Aorta (tissue), 5 donors: ENCODE measurements around the gene GVQW3. TPM values are rescaled to one million over a fixed set of nuclear protein-coding genes. Genes with fewer than 3 reads are reported as not detected.

Experiments used
- ATAC-seq: fragments of 200-7000 bp; cut with Tn5 transposase; one replicate; pipeline ENCODE4 v1.9.1; 2022; ENCODE audit warnings: moderate library complexity; ENCODE audit not compliant: low FRiP score
- DNase-seq, 2 donors: peaks; one replicate each; pipeline ENCODE4 v3.0.0-alpha.2; 2020
- H3K27ac ChIP-seq, 2 donors: one replicate each; pipeline ENCODE4 v1.5.1; 2013; ENCODE audit warnings: low read length in 2 of 2, mild to moderate bottlenecking in 2 of 2, moderate library complexity in 2 of 2, control low read depth in 1 of 2, inconsistent platforms in 1 of 2, low read depth in 1 of 2
- H3K27me3 ChIP-seq, 2 donors: one replicate each; pipeline ENCODE4 v1.6.1; 2013; ENCODE audit warnings: control low read depth in 1 of 2, low read length in 1 of 2, mild to moderate bottlenecking in 1 of 2, moderate library complexity in 1 of 2; ENCODE audit not compliant: insufficient read depth in 2 of 2, control insufficient read depth in 1 of 2
- H3K36me3 ChIP-seq, 2 donors: one replicate each; pipeline ENCODE4 v1.6.1; 2013; ENCODE audit warnings: control low read depth in 1 of 2, low read length in 1 of 2, mild to moderate bottlenecking in 1 of 2; ENCODE audit not compliant: insufficient read depth in 2 of 2, control insufficient read depth in 1 of 2
- H3K4me1 ChIP-seq, 2 donors: one replicate each; pipeline ENCODE4 v1.6.1; 2013; ENCODE audit warnings: low read length in 2 of 2, control low read depth in 1 of 2, mild to moderate bottlenecking in 1 of 2, moderate library complexity in 1 of 2; ENCODE audit not compliant: insufficient read depth in 2 of 2, control insufficient read depth in 1 of 2
- H3K4me3 ChIP-seq, 2 donors: one replicate each; pipeline ENCODE4 v1.5.1; 2013; ENCODE audit warnings: low read length in 2 of 2, control low read depth in 1 of 2, mild to moderate bottlenecking in 1 of 2
- H3K9me3 ChIP-seq: one replicate; pipeline ENCODE4 v1.6.1; 2013; ENCODE audit warnings: mild to moderate bottlenecking, low read length; ENCODE audit not compliant: control insufficient read depth
- WGBS, 2 donors: extraction: QIAGEN DNeasy Blood & Tissue Kit; methylation state at CpG; one replicate each; pipeline ENCODE4 v1.1.7; 2013; 5-methylcytosine and 5-hydroxymethylcytosine counted together
- intact Hi-C, 2 donors: fragments of 100-400 bp; cut with DNase I; formaldehyde crosslinking; loops; one replicate each; pipeline versions ENCODE4 v1.14.2 to v1.15.0; 2022
- long read RNA-seq, 2 donors: library from polyadenylated mRNA; unstranded; transcript quantifications; one replicate each; pipeline ENCODE4 v2.0.0, GENCODE V29; 2020 to 2021
- polyA plus RNA-seq, 2 donors: library from polyadenylated mRNA; stranded (reverse); fragments of 200-250 nt; gene quantifications; one replicate each; pipeline ENCODE4 v1.2.3, GENCODE V29; 2013
- total RNA-seq, 2 donors: library from RNA; stranded (reverse); fragmentation: NEBNext Ultra II Directional; extraction: Animal tissue kit (Norgen Biotek cat#: 25700); gene quantifications; one replicate each; pipeline ENCODE4 v1.2.1, GENCODE V29; 2021
- donor health status: healthy with polysubstance abuse.
- donor health status: Bipolar disorder and iron deficiency.
- donor health status: DM: no; HTN: no; CAD: no.
- donor health status: DM: no; HTN: no; CAD: no.
- donor health status: DM: yes; HTN: yes; CAD: no.

GVQW3 gene
- total RNA-seq = 1 to 10 TPM; 1.9 to 3.7 TPM
- 1 to 10 TPM in 1 of 2 donors, under 1 TPM in 1; 0.50 to 2.0 TPM for polyA plus RNA-seq
- long read RNA-seq, donor 1, partial matches to known transcripts = 0 of 3 reads
- long read RNA-seq, donor 1, other reads (novel, unspliced or antisense) = 0 of 3 reads
- long read RNA-seq, donor 2, partial matches to known transcripts = 3 of 5 reads
- long read RNA-seq, donor 2, other reads (novel, unspliced or antisense) = 0 of 5 reads

DNA sequence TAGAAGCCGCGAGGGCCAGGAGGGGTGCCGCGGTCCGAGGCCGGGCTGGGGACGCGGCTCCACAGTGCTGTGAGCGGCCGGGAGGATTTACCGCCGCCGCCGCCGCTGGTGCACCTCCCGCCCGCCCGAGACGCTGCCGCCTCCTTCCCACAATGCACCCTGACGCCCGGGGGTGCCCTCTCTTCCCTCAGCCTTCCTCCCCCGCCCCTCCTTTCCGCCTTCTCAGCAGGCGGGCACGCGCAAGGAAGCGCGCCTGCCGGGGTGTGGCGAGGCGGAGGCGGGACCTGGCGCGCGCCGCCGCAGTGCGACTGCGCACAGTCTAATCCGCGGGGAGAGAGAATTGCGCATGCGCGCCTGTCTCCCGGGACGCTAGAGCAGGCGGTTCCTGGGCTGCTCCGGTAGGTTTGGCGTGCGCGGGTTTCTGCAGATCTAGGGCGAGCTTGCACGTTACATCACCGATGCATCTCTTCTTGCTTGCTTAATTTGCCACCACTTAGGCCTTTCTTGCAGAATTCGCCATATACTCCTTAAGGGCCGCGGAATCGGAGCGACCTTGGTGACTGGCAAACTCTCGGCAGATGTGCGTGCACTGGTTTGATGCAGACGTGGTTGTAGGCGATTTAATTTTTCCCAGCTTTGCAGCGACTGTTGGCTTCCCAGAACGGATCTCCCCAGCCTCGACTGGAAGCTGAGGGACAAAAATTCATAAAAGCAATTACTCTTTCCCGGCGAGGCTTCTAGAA lies at the start of gene GVQW3, which contains the start of gene THAP12:
Gene GVQW3, plus strand, starts transcription at position 347 of the 743 bp plus-strand sequence. CDS start 506 bp downstream, outside the sequence.
Gene THAP12, minus strand, starts transcription at position 156 of the 743 bp plus-strand sequence. CDS start 296 bp downstream, outside the sequence.
- Histone ChIP-seq H3K27ac (no peak within 1 kb of the TSS), H3K36me3 (no peaks in the 10 kb centered on the region), H3K4me3 (peak within 1 kb of the TSS; percentile 71 to 90), H3K27me3 (no peaks in the 10 kb centered on the region), H3K9me3 (no peaks in the 10 kb centered on the region), H3K4me1 (no peaks in the 10 kb centered on the region)
- DNase-seq (peak; percentile 98 to 99), ATAC-seq (peak; percentile 99)
- intact Hi-C loops = loop anchor here (2.0 to 10.0 kb wide), 3 partner anchors 61 to 294 kb away; partner anchors contain the start of genes EMSY (in 1 of the 2) and LRRC32 (in 1 of the 2)
- 0 to 1% methylated on average over 57 to 69 of the region's 69 CpGs for WGBS, 2 donors

DNA sequence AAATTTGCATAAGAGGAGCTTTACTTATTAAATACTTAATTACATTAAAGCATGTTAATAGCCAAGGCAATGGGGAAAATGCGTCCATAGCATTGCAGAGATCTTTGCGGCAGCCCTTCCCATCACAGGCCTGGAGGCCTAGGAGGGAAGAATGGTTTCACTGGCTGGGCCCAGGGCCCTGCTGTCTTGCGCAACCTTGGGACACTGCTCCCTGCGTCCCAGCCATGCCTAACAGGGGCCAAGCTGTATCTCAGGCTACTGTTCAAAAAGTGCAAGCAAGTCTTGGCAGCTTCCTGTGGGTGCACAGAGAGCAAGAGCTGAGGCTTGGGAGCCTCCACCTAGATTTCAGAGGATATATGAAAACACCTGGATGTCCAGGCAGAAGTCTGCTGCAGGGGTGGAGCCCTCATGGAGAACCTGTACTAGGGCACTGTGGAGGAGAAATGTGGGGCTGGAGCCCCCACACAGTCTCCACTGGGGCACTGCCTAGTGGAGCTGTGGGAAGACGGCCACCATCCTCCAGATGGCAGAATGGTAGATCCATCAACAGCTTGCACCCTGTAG lies 46.2 kb upstream of the GVQW3 start:
- no peak for DNase-seq
- H3K27ac ChIP-seq = no peak overlapping the region
- 85 to 93% methylated on average over 5 of the region's 5 CpGs for WGBS, 2 donors

DNA sequence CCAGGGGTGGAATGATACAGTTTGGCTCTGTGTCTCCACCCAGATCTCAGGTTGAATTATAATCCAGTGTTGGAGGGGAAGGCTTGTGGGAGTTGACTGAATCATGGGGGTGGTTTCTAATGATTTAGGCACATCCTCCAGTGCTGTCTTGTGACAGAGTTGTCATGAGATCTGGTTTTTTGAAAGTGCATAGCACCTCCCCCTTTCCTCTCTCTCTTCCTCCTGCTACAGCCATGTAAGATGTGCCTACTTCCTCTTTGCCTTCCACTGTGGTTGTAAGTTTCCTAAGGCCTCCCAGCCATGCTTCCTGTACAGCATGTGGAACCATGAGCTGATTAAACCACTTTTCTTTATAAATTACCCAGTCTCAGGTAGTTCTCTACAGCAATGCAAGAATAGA lies 45.3 kb upstream of the GVQW3 start:
- intact Hi-C loops = no loop called here
- Histone ChIP-seq H3K36me3 (no peaks in the 10 kb centered on the region), H3K4me1 (peaks cover 0 to 3% of the 10 kb centered on the region in 2 donors), H3K27me3 (no peaks in the 10 kb centered on the region), H3K4me3 (no peak overlapping the region), H3K9me3 (no peaks in the 10 kb centered on the region), H3K27ac (no peak overlapping the region)
- no peak for ATAC-seq
- no peak for DNase-seq

More for the DNA sequence above, 46.2 kb upstream of the GVQW3 start:
- H3K4me3 ChIP-seq = no peak overlapping the region
- intact Hi-C loops = no loop called here
- H3K4me1 ChIP-seq = peaks cover 0 to 3% of the 10 kb centered on the region in 2 donors
- ATAC-seq = no peak
- H3K36me3 ChIP-seq = no peaks in the 10 kb centered on the region
- no peaks in the 10 kb centered on the region for H3K27me3 ChIP-seq
- H3K9me3 ChIP-seq = no peaks in the 10 kb centered on the region

DNA sequence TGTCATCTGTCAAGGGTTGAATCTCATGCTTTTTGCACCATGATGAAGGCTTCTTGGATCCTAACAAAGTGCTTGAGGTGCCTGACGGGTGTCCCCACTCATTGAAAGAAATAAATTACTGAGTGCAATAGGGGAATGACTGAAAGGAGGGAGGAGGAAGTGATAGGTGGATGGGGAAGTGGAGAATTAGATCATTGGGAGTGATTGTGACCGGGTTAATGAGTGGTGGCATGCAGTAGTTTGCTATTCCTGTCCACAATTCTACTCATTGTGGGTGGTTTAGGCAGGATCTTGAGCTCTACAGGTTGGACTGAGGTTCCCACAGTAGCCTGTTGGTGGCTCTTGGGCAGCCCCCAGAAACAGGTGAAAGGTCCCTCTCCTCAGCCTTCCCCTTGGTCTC lies 44.5 kb upstream of the GVQW3 start:
- Histone ChIP-seq H3K4me3 (no peak overlapping the region), H3K27ac (no peak overlapping the region), H3K9me3 (no peaks in the 10 kb centered on the region), H3K27me3 (no peaks in the 10 kb centered on the region), H3K36me3 (no peaks in the 10 kb centered on the region), H3K4me1 (peaks cover 0 to 3% of the 10 kb centered on the region in 2 donors)
- intact Hi-C loops = no loop called here
- ATAC-seq (no peak), DNase-seq (no peak)
- WGBS, 2 donors = 83 to 85% methylated on average over 2 of the region's 2 CpGs

- no peak for DNase-seq
- 93 to 96% methylated on average over 1 of the region's 1 CpG for whole genome bisulfite sequencing, 2 donors
- H3K27me3 ChIP-seq = no peaks in the 10 kb centered on the region
- no peaks in the 10 kb centered on the region for H3K9me3 ChIP-seq
- ATAC-seq = no peak
- H3K36me3 ChIP-seq = no peaks in the 10 kb centered on the region
- intact Hi-C loops = no loop called here
- no peak overlapping the region for H3K27ac ChIP-seq
- no peak overlapping the region for H3K4me3 ChIP-seq
- peaks cover 0 to 3% of the 10 kb centered on the region in 2 donors for H3K4me1 ChIP-seq
These were observed 43.7 kb upstream of the GVQW3 start for GRCh38 chr11:76337469-76337868.

DNA sequence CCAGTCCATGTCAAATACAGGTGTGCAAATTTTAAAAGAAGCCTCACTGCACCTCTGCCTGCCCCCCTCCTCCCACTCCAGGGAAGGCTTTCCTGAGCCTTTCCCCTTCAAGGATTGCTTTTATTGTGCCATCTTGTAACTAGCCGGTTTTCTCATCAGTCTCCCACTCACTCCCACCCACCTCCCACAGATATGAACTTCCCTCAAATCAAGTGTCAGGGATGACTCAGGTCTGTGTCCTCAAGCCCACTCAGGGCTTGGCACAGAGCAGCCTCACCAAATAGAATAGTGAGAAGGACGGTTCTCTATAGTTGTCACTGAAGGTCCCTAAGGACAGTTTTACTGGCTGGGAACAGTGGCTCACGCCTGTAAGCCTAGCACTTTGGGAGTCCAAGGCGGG lies 43.2 kb upstream of the GVQW3 start:
- ATAC-seq (no peak), DNase-seq (no peak)
- Histone ChIP-seq H3K9me3 (no peaks in the 10 kb centered on the region), H3K4me3 (no peak overlapping the region), H3K27ac (no peak overlapping the region), H3K36me3 (no peaks in the 10 kb centered on the region), H3K4me1 (peaks cover 0 to 3% of the 10 kb centered on the region in 2 donors), H3K27me3 (no peaks in the 10 kb centered on the region)
- intact Hi-C loops = no loop called here
- WGBS, 2 donors = 80% methylated on average over 4 of the region's 4 CpGs

DNA sequence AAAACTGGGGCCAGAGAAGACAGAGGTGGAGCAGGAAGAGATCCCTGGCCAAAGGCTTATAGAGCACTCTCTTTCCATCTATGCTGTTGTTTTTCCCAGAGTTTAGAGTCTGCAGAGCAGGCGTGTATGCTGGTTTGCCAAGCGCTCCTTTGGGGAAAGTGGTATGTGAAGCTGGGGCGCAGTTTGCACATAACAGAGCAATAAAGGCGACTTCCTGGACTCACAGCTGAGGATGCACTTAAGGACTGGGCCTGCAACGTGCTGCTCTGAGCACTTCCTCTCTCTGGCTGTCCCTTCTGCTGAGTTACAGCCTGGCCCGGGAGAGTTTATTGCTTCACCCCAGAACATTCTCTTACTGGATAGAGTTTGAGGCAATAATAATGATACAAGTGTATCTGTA lies 41.9 kb upstream of the GVQW3 start:
- WGBS, 2 donors = 2 to 3% methylated on average over 6 of the region's 6 CpGs
- H3K9me3 ChIP-seq = no peaks in the 10 kb centered on the region
- intact Hi-C loops = no loop called here
- no peaks in the 10 kb centered on the region for H3K27me3 ChIP-seq
- H3K4me3 ChIP-seq = no peak overlapping the region
- H3K36me3 ChIP-seq = no peaks in the 10 kb centered on the region
- ATAC-seq = peak; percentile 95
- H3K4me1 ChIP-seq = peaks cover 0 to 3% of the 10 kb centered on the region in 2 donors
- H3K27ac ChIP-seq = peak overlapping the region; percentile 52 to 77
- DNase-seq = peak in 1 of 2 donors; percentile 78

DNA sequence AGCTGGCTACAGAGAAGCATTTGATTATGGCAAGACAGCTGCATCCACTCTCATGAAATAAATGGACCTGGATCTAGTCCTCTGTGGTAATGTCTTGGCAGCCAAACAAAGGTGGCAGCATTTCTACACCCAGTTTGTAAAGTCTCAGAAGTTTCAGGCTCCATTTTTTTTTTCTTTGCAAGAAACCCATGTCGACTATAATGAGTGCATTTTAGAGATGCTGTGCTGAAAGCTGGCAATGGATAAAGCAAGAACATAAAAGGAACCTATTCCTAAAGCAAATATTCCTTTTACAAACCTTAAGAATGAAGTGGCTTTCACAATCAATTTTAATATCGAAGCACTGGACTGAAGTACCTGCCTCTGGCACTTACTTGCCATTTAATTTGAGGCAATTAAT lies 33.7 kb upstream of the GVQW3 start:
- no peaks in the 10 kb centered on the region for H3K36me3 ChIP-seq
- H3K27me3 ChIP-seq = no peaks in the 10 kb centered on the region
- no peak overlapping the region for H3K4me3 ChIP-seq
- intact Hi-C loops = no loop called here
- H3K27ac ChIP-seq = no peak overlapping the region
- no peak for ATAC-seq
- H3K9me3 ChIP-seq = no peaks in the 10 kb centered on the region
- no peaks in the 10 kb centered on the region for H3K4me1 ChIP-seq
- DNase-seq = no peak
- 14% methylated on average over 2 of the region's 2 CpGs for WGBS, 2 donors
